HG03139 (cell line): ENCODE data around the gene CHAT.

Experiments
- ATAC-seq: cut with Tn5 transposase; IDR thresholded peaks from one replicate; pipeline ENCODE4 v1.9.1; 2021; ENCODE audit not compliant: unreplicated experiment

CHAT gene

GRCh38 chr10:49611816-49612512 lies 1.9 kb upstream of the CHAT start:
- no peak for ATAC-seq

GRCh38 chr10:49612513-49613164 lies 1.2 kb upstream of the CHAT start:
- ATAC-seq = no peak

- ATAC-seq = no peak
These were observed 514 bp upstream of the CHAT start for GRCh38 chr10:49613165-49613881.

- ATAC-seq = no peak
These were observed 683 bp downstream of the CHAT start for GRCh38 chr10:49614242-49615198.

- ATAC-seq = no peak
These were observed 1.4 kb downstream of the CHAT start for GRCh38 chr10:49615213-49615612.

GRCh38 chr10:49615721-49616120 lies 1.9 kb downstream of the CHAT start:
- ATAC-seq = no peak

- no peak for ATAC-seq
These were observed 2.7 kb downstream of the CHAT start for GRCh38 chr10:49616421-49617101.

- no peak for ATAC-seq
These were observed 3.5 kb downstream of the CHAT start for GRCh38 chr10:49617121-49618020.

GRCh38 chr10:49618821-49619220 lies 5.0 kb downstream of the CHAT start:
- no peak for ATAC-seq

- no peak for ATAC-seq
These were observed 5.8 kb downstream of the CHAT start for GRCh38 chr10:49619613-49620012.

- no peak for ATAC-seq
These were observed 6.5 kb downstream of the CHAT start for GRCh38 chr10:49620286-49620810.

- no peak for ATAC-seq
These were observed 7.1 kb downstream of the CHAT start for GRCh38 chr10:49620841-49621378.

- ATAC-seq = no peak
These were observed 7.7 kb downstream of the CHAT start for GRCh38 chr10:49621561-49621960.

GRCh38 chr10:49622426-49623425 lies 8.9 kb downstream of the CHAT start:
- ATAC-seq = no peak

GRCh38 chr10:49624629-49625028 lies 10.8 kb downstream of the CHAT start:
- no peak for ATAC-seq

GRCh38 chr10:49625411-49625810 lies 11.6 kb downstream of the CHAT start:
- no peak for ATAC-seq

GRCh38 chr10:49627038-49627437 lies 13.2 kb downstream of the CHAT start:
- no peak for ATAC-seq
